NCI-H524 (cell line): ENCODE data around the gene DDI2.
A peak's percentile ranks its signal among the peaks of the same experiment; 100 is the strongest.
"Not testable (repeated sequence)": the region's sequence is repeated elsewhere in the genome, so short reads cannot be mapped to it uniquely, and the experiment has no call there.

Experiments used
- DNase-seq, 2 experiments: peaks; one replicate each; lab custom pipeline; 2025; lab: John Stamatoyannopoulos, UW

DDI2 gene

GRCh38 chr1:15678578-15678977 lies 61.3 kb downstream of the DDI2 start:
- no peak for DNase-seq

- no peak for DNase-seq
Measured at GRCh38 chr1:15680131-15680530, 62.9 kb downstream of the DDI2 start.

- no peak for DNase-seq
Measured at GRCh38 chr1:15680561-15681348, 63.5 kb downstream of the DDI2 start.

- no peak for DNase-seq
Measured at GRCh38 chr1:15681349-15682292, 64.4 kb downstream of the DDI2 start.

GRCh38 chr1:15682936-15683341 lies 65.7 kb downstream of the DDI2 start:
- no peak for DNase-seq

- no peak for DNase-seq
Measured at GRCh38 chr1:15683345-15684039, 66.2 kb downstream of the DDI2 start.

GRCh38 chr1:15684042-15684461 lies 66.8 kb downstream of the DDI2 start, which contains the start of gene PLEKHM2:
Gene PLEKHM2, plus strand, starts transcription at chr1:15684320. Its CDS starts 239 bp downstream, at chr1:15684559.
- no peak for DNase-seq

- DNase-seq, result peak; percentile 20 to 23
Measured at GRCh38 chr1:15684468-15685291, 67.4 kb downstream of the DDI2 start.

GRCh38 chr1:15685820-15686219 lies 68.6 kb downstream of the DDI2 start:
- no peak for DNase-seq

- DNase-seq, result no peak
Measured at GRCh38 chr1:15687446-15687845, 70.2 kb downstream of the DDI2 start.

- DNase-seq, result no peak
Measured at GRCh38 chr1:15690317-15690716, 73.1 kb downstream of the DDI2 start.

- no peak for DNase-seq
Measured at GRCh38 chr1:15691434-15692032, 74.3 kb downstream of the DDI2 start.

- DNase-seq, result no peak
Measured at GRCh38 chr1:15692121-15692682, 74.9 kb downstream of the DDI2 start.

GRCh38 chr1:15693371-15693770 lies 76.1 kb downstream of the DDI2 start:
- DNase-seq, result peak; percentile 22 to 59

- no peak for DNase-seq
Measured at GRCh38 chr1:15696956-15697521, 79.8 kb downstream of the DDI2 start.

- DNase-seq, result no peak
Measured at GRCh38 chr1:15698201-15698600, 80.9 kb downstream of the DDI2 start.

- DNase-seq, result not testable (repeated sequence)
Measured at GRCh38 chr1:15699321-15699720, 82.1 kb downstream of the DDI2 start.

GRCh38 chr1:15700508-15700907 lies 83.2 kb downstream of the DDI2 start:
- no peak for DNase-seq

GRCh38 chr1:15701784-15702183 lies 84.5 kb downstream of the DDI2 start:
- no peak for DNase-seq
